ENCODE measurements around the gene MAPK8IP3. TPM values are rescaled to one million over a fixed set of nuclear protein-coding genes. Genes with fewer than 3 reads are reported as not detected.
"Not testable (repeated sequence)": the region's sequence is repeated elsewhere in the genome, so short reads cannot be mapped to it uniquely, and the experiment has no call there.

Gene MAPK8IP3
- total RNA-seq, 2 donors from 2014 or later: 44.0 to 62.6 TPM

DNA sequence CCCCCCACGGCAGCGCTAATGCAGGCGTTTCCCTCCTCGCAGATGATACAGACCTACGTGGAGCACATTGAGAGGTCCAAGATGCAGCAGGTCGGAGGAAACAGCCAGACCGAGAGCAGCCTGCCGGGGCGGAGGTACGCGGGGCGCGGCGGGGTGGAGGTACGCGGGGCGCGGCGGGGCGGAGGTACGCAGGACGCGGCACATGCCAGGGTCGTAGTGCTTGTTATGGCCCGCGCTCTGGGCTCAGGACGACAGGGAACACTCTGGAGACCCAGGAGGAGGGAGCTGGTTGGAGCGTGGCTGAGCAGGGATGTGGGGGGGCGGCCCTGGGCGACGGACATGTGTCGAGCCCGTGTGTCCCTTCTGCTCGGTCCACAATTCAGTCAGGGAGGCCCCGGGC is 23.4 kb downstream of the MAPK8IP3 start:
- Histone ChIP-seq H3K9ac (ENCODE audit: low read depth in 2 of 2, low read length in 2 of 2) (no peak overlapping the region), H3K9me3 (no peaks in the 10 kb centered on the region), H3K27me3 (no peaks in the 10 kb centered on the region), H3K36me3 (peaks cover 3% of the 10 kb centered on the region), H3K4me1 (no peaks in the 10 kb centered on the region), H3K27ac (no peak overlapping the region), H3K4me3 (no peak overlapping the region)
- TF ChIP-seq, protein P1, sequence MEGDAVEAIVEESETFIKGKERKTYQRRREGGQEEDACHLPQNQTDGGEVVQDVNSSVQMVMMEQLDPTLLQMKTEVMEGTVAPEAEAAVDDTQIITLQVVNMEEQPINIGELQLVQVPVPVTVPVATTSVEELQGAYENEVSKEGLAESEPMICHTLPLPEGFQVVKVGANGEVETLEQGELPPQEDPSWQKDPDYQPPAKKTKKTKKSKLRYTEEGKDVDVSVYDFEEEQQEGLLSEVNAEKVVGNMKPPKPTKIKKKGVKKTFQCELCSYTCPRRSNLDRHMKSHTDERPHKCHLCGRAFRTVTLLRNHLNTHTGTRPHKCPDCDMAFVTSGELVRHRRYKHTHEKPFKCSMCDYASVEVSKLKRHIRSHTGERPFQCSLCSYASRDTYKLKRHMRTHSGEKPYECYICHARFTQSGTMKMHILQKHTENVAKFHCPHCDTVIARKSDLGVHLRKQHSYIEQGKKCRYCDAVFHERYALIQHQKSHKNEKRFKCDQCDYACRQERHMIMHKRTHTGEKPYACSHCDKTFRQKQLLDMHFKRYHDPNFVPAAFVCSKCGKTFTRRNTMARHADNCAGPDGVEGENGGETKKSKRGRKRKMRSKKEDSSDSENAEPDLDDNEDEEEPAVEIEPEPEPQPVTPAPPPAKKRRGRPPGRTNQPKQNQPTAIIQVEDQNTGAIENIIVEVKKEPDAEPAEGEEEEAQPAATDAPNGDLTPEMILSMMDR (IDR thresholded peaks at IDR 0.05): no peak
- no peak for DNase-seq
- intact Hi-C loops (cut with DNase I): no loop called here

DNA sequence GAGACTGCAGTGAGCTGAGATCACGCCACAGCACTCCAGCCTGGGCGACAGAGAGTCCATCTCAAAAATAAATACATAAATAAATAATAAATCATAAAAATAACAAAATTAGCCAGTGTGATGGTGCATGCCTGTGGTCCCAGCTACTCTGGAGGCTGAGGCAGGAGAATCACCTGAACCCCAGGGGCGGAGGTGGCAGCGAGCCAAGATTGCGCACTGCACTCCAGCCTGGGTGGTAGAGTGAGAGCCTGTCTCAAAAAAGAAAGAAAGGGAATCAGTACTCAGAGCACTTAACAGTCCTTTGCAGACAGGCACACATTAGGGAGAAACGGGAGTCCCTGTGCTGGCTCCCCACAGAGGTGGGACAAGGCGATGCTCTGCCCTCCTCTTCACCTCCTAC is 25.1 kb downstream of the MAPK8IP3 start:
- intact Hi-C loops (cut with DNase I): no loop called here
- DNase-seq: no peak
- Histone ChIP-seq H3K4me1 (no peaks in the 10 kb centered on the region), H3K27me3 (no peaks in the 10 kb centered on the region), H3K27ac (no peak overlapping the region), H3K9ac (ENCODE audit: low read depth in 2 of 2, low read length in 2 of 2) (no peak overlapping the region), H3K4me3 (no peak overlapping the region), H3K36me3 (peaks cover 3% of the 10 kb centered on the region), H3K9me3 (no peaks in the 10 kb centered on the region)
- TF ChIP-seq, protein P1 (IDR thresholded peaks at IDR 0.05): no peak

DNA sequence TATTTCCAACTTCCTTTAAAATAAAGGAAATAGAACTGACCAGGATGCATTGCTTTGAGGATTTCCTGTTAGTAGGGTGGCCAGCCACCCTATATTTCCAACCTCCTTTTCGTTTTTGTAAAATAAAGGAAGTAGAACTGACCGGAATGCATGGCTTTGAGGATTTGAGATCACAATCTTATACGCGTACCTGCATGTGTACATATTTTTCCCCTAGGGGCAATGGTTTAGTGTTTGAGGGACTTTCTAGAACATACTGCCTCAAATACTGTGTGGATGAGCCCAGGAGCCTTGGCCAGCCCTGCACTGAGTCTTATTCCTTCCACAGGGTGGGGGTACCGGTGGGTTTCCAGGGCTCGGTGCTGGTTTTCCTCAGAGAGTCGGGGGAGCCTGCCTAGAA is 25.6 kb downstream of the MAPK8IP3 start:
- TF ChIP-seq, protein P1 (IDR thresholded peaks at IDR 0.05): no peak
- Histone ChIP-seq H3K4me3 (no peak overlapping the region), H3K4me1 (no peaks in the 10 kb centered on the region), H3K27ac (no peak overlapping the region), H3K27me3 (no peaks in the 10 kb centered on the region), H3K9me3 (no peaks in the 10 kb centered on the region), H3K36me3 (peaks cover 3% of the 10 kb centered on the region), H3K9ac (ENCODE audit: low read depth in 2 of 2, low read length in 2 of 2) (no peak overlapping the region)
- intact Hi-C loops (cut with DNase I): no loop called here
- no peak for DNase-seq

DNA sequence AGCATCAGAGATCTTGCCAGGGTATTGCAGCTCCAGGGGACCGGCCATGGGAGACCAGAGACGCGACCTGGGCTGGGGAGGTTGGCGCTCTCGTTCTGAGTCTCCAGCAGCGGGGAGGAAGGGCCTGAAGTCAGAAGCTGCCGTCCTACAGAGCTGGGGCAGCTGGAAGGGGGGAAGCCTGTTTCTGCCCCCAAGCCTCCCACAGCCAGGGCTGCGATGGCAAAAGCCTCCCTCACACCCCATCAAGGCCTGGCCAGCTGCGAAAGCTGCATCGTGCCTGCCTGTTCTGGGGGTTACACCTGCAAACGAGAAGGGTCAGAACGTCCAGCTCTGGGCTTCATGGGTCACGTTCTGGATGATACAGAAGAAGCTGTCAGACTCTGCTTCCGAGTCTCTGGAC is 26.1 kb downstream of the MAPK8IP3 start:
- no peaks in the 10 kb centered on the region for H3K9me3 ChIP-seq
- no peaks in the 10 kb centered on the region for H3K27me3 ChIP-seq
- TF ChIP-seq, protein P1 (IDR thresholded peaks at IDR 0.05): no peak
- no peaks in the 10 kb centered on the region for H3K4me1 ChIP-seq
- intact Hi-C loops (cut with DNase I): no loop called here
- no peak overlapping the region for H3K9ac ChIP-seq (ENCODE audit: low read depth in 2 of 2, low read length in 2 of 2)
- peaks cover 3% of the 10 kb centered on the region for H3K36me3 ChIP-seq
- no peak overlapping the region for H3K27ac ChIP-seq
- H3K4me3 ChIP-seq: no peak overlapping the region
- DNase-seq: no peak

DNA sequence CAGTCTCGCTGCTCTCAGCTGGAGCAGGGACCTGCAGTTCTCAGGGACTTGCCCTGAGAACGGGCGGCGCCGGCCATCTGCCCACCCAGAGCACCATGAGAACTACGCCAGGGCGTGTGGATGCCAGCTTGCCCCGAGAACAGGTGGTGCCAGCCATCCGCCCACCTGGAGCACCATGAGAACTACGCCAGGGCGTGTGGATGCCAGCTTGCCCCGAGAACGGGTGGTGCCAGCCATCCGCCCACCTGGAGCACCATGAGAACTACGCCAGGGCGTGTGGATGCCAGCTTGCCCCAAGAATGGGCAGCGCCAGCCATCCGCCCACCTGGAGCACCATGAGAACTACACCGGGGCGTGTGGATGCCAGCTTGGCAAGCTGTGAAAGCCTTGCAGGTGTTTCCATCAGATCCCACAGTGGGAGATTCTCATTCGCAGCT is 26.6 kb downstream of the MAPK8IP3 start:
- H3K27me3 ChIP-seq; H3K27ac ChIP-seq; intact Hi-C loops (cut with DNase I); H3K9me3 ChIP-seq; H3K9ac ChIP-seq (ENCODE audit: low read depth in 2 of 2, low read length in 2 of 2); H3K4me1 ChIP-seq; H3K36me3 ChIP-seq; DNase-seq; H3K4me3 ChIP-seq: not testable (repeated sequence)

DNA sequence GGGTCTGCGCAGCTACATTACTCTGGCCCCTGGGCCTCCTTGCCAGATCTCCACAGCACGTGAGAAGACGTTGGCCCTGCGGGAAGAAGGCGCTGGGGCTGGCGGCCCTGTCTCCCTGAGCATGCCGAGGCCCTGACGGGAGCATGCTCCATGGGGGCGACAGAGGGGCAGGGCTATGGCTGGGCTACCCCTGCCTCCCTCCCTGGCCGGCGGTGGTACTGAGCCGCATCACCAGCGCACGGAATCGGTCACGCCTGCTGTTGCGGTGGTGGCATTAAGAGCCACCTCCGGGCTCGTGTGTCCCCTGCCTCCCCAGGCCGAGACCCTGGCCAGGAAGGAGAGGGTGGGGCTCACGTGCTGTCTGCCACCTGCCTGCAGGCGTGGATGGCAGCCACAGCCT is 28.1 kb downstream of the MAPK8IP3 start:
- intact Hi-C loops (cut with DNase I): no loop called here
- TF ChIP-seq, protein P1 (IDR thresholded peaks at IDR 0.05): no peak
- Histone ChIP-seq H3K27me3 (no peaks in the 10 kb centered on the region), H3K27ac (no peak overlapping the region), H3K9ac (ENCODE audit: low read depth in 2 of 2, low read length in 2 of 2) (no peak overlapping the region), H3K4me1 (no peaks in the 10 kb centered on the region), H3K4me3 (no peak overlapping the region), H3K36me3 (peaks cover 1% of the 10 kb centered on the region), H3K9me3 (no peaks in the 10 kb centered on the region)
- DNase-seq: no peak

Measured in colonic mucosa (tissue), 4 donors.